Tibial nerve (tissue), 4 donors: ENCODE results near the gene CDC25B. TPM values are rescaled to one million over a fixed set of nuclear protein-coding genes. Genes with fewer than 3 reads are reported as not detected.
"Not testable (repeated sequence)": the region's sequence is repeated elsewhere in the genome, so short reads cannot be mapped to it uniquely, and the experiment has no call there.

Source experiments
- DNase-seq, 2 donors: peaks; one replicate each; pipeline ENCODE4 v3.0.0-alpha.2; 2019; ENCODE audit warnings: low spot score in 2 of 2
- H3K27ac ChIP-seq, 4 donors: fragments of 200-600 bp; sonication (generic) in 3 of 4; one replicate each; pipeline ENCODE4 v1.5.1; 2017 to 2019; ENCODE audit warnings: mild to moderate bottlenecking in 1 of 4
- H3K27me3 ChIP-seq, 2 donors: fragments of 200-600 bp; sonication (generic) in 1 of 2; one replicate each; pipeline versions ENCODE4 v1.5.1 to v1.6.0; 2017 to 2019
- H3K36me3 ChIP-seq, 3 donors: fragments of 200-600 bp; sonication (generic); one replicate each; pipeline ENCODE4 v1.5.1; 2018 to 2019
- H3K4me1 ChIP-seq, 4 donors: fragments of 200-600 bp; sonication (generic) in 3 of 4; one replicate each; pipeline ENCODE4 v1.5.1; 2017 to 2019
- H3K4me3 ChIP-seq, 4 donors: fragments of 200-600 bp; sonication (generic) in 3 of 4; one replicate each; pipeline ENCODE4 v1.5.1; 2017 to 2019; ENCODE audit warnings: mild to moderate bottlenecking in 1 of 4, moderate library complexity in 1 of 4
- H3K9me3 ChIP-seq, 4 donors: fragments of 200-600 bp; sonication (generic) in 3 of 4; one replicate each; pipeline ENCODE4 v1.5.1; 2017 to 2019
- EP300 ChIP-seq, 2 donors: sonication (generic); formaldehyde crosslinking; IDR thresholded peaks; one replicate each; pipeline ENCODE4 v1.6.1; 2017; ENCODE audit warnings: antibody characterized with exemption in 2 of 2, mild to moderate bottlenecking in 1 of 2
- POLR2A ChIP-seq, 2 donors: fragments of 450-650 bp; IDR thresholded peaks; one replicate each; pipeline ENCODE4 v1.6.1; 2017; ENCODE audit warnings: antibody characterized with exemption in 2 of 2, mild to moderate bottlenecking in 2 of 2, moderate library complexity in 2 of 2
- WGBS, 2 donors: methylation state at CpG; one replicate each; pipeline ENCODE4 v1.1.5; 2018; 5-methylcytosine and 5-hydroxymethylcytosine counted together
- total RNA-seq, 4 donors: library from RNA; depleted of rRNA; stranded (reverse); fragments of >200 nt; gene quantifications; one replicate each; pipeline ENCODE4 v1.1.0, GENCODE V29; 2016
- TF ChIP-seq, protein P1 (sequence below), 5 experiments: fragments of 200-600 bp in 3 of 5; fragments of 450-650 bp in 2 of 5; sonication (generic) in 3 of 5; IDR thresholded peaks; one replicate each; pipeline ENCODE4 v1.5.1; 2016 to 2019; ENCODE audit warnings: antibody characterized with exemption in 5 of 5, mild to moderate bottlenecking in 3 of 5, moderate library complexity in 2 of 5

The CDC25B gene
- total RNA-seq, 4 donors from 2014 or later, result 33.0 to 65.4 (median 43.9) TPM

DNA sequence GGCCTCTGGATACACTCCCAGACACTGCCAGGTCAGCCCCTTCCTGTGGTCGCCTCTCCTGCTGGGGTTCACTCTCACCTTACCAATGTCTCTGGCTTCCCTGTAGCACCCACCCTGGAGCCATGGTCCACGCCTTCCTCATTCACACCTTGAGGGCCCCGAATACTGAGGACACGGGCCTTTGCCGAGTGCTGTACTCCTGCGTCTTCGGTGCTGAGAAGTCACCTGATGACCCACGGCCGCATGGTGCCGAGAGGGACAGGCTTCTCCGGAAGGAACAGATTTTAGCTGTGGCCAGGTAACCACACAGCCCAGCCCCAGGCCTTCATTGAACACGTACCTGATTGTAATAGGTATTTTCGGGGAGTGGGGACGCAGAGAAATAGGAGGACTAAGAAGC is 25.9 kb downstream of the CDC25B start:
- Histone ChIP-seq H3K4me3 (no peak overlapping the region), H3K36me3 (peaks cover 0 to 46% (median 13%) of the 10 kb centered on the region in 3 donors), H3K27ac (no peak overlapping the region), H3K9me3 (no peaks in the 10 kb centered on the region), H3K27me3 (no peaks in the 10 kb centered on the region), H3K4me1 (peaks cover 0 to 25% (median 17%) of the 10 kb centered on the region in 4 donors)
- DNase-seq, result no peak
- WGBS, 2 donors, result 95 to 96% methylated on average over 14 of the region's 14 CpGs
- TF ChIP-seq POLR2A (IDR thresholded peaks at IDR 0.05) (no peak), EP300 (IDR thresholded peaks at IDR 0.05) (no peak)
- TF ChIP-seq, protein P1, sequence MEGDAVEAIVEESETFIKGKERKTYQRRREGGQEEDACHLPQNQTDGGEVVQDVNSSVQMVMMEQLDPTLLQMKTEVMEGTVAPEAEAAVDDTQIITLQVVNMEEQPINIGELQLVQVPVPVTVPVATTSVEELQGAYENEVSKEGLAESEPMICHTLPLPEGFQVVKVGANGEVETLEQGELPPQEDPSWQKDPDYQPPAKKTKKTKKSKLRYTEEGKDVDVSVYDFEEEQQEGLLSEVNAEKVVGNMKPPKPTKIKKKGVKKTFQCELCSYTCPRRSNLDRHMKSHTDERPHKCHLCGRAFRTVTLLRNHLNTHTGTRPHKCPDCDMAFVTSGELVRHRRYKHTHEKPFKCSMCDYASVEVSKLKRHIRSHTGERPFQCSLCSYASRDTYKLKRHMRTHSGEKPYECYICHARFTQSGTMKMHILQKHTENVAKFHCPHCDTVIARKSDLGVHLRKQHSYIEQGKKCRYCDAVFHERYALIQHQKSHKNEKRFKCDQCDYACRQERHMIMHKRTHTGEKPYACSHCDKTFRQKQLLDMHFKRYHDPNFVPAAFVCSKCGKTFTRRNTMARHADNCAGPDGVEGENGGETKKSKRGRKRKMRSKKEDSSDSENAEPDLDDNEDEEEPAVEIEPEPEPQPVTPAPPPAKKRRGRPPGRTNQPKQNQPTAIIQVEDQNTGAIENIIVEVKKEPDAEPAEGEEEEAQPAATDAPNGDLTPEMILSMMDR (IDR thresholded peaks at IDR 0.05), result no peak

DNA sequence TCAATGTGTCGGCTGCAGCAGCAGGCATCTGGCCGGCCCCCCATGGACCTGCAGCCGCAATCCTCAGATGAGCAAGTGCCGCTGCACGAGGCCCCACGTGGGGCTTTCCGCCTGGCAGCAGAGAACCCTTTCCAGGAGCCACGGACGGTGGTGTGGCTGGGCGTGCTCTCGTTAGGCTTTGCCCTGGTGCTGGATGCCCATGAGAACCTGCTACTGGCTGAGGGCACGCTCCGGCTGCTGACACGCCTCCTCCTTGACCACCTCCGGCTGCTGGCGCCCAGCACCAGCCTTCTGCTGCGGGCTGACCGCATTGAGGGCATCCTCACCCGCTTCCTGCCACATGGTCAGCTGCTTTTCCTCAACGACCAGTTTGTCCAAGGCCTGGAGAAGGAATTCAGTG is 27.8 kb downstream of the CDC25B start:
- TF ChIP-seq POLR2A (IDR thresholded peaks at IDR 0.05) (no peak), EP300 (IDR thresholded peaks at IDR 0.05) (no peak)
- TF ChIP-seq, protein P1 (IDR thresholded peaks at IDR 0.05), result no peak
- 88 to 90% methylated on average over 15 to 20 of the region's 20 CpGs for WGBS, 2 donors
- DNase-seq, result no peak
- Histone ChIP-seq H3K36me3 (peaks cover 0 to 61% (median 13%) of the 10 kb centered on the region in 3 donors), H3K27me3 (no peaks in the 10 kb centered on the region), H3K9me3 (no peaks in the 10 kb centered on the region), H3K27ac (no peak overlapping the region), H3K4me1 (peaks cover 0 to 17% (median 13%) of the 10 kb centered on the region in 4 donors), H3K4me3 (no peak overlapping the region)

DNA sequence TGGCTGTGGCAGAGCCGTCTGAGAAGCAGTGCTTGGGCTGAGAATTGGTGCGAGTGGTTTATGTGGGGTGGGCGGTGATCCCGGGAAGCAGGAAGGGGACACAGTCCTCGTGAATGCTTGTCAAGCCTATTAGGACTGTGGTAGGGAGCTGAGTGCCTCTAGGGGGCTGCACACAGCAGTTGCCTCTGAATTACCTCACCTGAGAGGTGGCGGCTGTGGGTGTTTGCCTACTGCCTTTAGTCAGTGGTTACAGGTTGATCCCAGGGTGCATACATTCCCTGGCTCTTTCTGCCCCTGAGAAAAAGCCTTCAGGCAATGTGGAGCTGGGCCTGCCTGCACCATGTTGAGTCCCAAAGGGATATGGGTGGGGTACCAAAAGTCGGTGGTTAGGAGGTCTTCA is 29.4 kb downstream of the CDC25B start:
- WGBS, 2 donors, result 68 to 79% methylated on average over 7 of the region's 7 CpGs
- Histone ChIP-seq H3K4me3 (no peak overlapping the region), H3K27me3 (no peaks in the 10 kb centered on the region), H3K36me3 (peaks cover 0 to 61% (median 13%) of the 10 kb centered on the region in 3 donors), H3K9me3 (no peaks in the 10 kb centered on the region), H3K4me1 (peaks cover 0 to 8% (median 6%) of the 10 kb centered on the region in 4 donors), H3K27ac (no peak overlapping the region)
- TF ChIP-seq POLR2A (IDR thresholded peaks at IDR 0.05) (no peak), EP300 (IDR thresholded peaks at IDR 0.05) (no peak)
- TF ChIP-seq, protein P1 (IDR thresholded peaks at IDR 0.05), result no peak
- DNase-seq, result no peak

DNA sequence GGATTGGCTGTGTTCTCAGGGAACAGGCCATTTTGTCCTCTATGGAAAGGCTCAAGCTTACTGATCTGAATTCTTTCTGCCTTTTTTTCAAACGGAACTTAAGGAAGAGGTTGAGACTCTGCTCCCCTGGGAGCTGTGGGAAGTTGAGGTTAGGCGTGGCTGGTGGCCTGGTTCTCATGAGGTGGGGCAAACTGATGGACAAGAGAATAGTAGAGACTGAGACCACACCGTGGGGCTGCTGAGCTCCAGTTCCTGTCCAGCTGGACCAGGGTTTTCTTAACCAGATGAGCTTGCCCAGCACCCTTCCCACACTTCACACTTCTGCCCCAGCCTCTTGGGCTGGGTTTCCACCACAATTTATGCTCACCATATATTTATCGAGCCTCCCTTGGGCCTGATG is 30.3 kb downstream of the CDC25B start:
- Histone ChIP-seq H3K4me1 (peaks cover 0 to 3% (median 2%) of the 10 kb centered on the region in 4 donors), H3K36me3 (peaks cover 0 to 61% (median 13%) of the 10 kb centered on the region in 3 donors), H3K4me3 (no peak overlapping the region), H3K27me3 (no peaks in the 10 kb centered on the region), H3K27ac (no peak overlapping the region), H3K9me3 (no peaks in the 10 kb centered on the region)
- 71 to 74% methylated on average over 4 of the region's 4 CpGs for WGBS, 2 donors
- TF ChIP-seq, protein P1 (IDR thresholded peaks at IDR 0.05), result no peak
- no peak for TF ChIP-seq POLR2A (IDR thresholded peaks at IDR 0.05)
- TF ChIP-seq EP300 (IDR thresholded peaks at IDR 0.05), result no peak
- no peak for DNase-seq

DNA sequence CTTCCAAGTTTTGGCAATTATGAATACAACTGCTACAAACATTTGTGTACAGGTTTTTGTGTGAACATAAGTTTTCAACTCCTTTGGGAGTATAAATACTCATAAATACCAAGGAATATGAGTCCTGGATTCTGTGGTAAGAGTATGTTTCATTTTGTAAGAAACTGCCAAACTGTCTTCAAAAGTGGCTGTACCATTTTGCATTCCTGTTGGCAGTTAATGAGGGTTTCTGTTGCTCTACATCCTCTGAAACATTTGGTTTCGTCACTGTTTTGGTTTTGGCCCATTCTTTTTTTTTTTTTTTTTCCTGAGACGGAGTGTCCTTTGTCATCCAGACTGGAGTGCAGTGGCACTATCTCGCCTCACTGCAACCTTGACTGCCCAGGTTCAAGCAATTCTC is 32.7 kb downstream of the CDC25B start:
- H3K4me3 ChIP-seq, result no peak overlapping the region
- H3K27ac ChIP-seq, result no peak overlapping the region
- 95 to 98% methylated on average over 3 of the region's 3 CpGs for WGBS, 2 donors
- TF ChIP-seq, protein P1 (IDR thresholded peaks at IDR 0.05), result no peak
- TF ChIP-seq POLR2A (IDR thresholded peaks at IDR 0.05), result no peak
- TF ChIP-seq EP300 (IDR thresholded peaks at IDR 0.05), result no peak
- no peaks in the 10 kb centered on the region for H3K27me3 ChIP-seq
- no peaks in the 10 kb centered on the region for H3K9me3 ChIP-seq
- H3K36me3 ChIP-seq, result peaks cover 0 to 47% (median 9%) of the 10 kb centered on the region in 3 donors
- DNase-seq, result no peak
- no peaks in the 10 kb centered on the region for H3K4me1 ChIP-seq

DNA sequence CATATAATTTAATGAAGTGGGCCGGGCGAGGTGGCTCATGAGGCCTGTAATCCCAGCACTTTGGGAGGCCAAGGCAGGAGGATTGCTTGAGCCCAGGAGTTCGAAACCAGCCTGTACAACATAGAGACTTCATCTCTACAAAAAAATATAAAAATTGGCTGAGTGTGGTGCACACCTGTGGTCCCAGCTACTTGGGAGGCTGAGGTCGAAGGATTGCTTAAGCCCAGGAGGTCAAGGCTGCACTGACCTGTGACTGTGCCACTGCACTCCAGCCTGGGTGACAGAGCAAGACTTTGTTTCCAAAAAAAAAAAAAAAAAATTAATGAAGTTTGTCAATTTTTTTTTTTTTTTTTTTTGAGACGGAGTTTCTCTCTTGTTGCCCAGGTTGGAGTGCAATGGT is 33.8 kb downstream of the CDC25B start:
- H3K27ac ChIP-seq, H3K4me1 ChIP-seq, H3K4me3 ChIP-seq, H3K9me3 ChIP-seq, H3K27me3 ChIP-seq, DNase-seq: not testable (repeated sequence)
- WGBS, 2 donors, result 92 to 93% methylated on average over 5 of the region's 5 CpGs
- peaks cover 0 to 36% (median 0%) of the 10 kb centered on the region in 3 donors for H3K36me3 ChIP-seq
